Esophagus muscularis mucosa (tissue), 4 donors: ENCODE results near the gene SPG11. TPM values are rescaled to one million over a fixed set of nuclear protein-coding genes. Genes with fewer than 3 reads are reported as not detected.

Source experiments
- DNase-seq: peaks from one replicate; pipeline ENCODE4 v3.0.0-alpha.2; 2017; ENCODE audit errors: extremely low spot score
- H3K27ac ChIP-seq, 4 donors: fragments of 200-600 bp; sonication (generic); replicated peaks in 1 of 4; 1 replicate in 3 of 4; 2 replicates in 1 of 4; pipeline ENCODE4 v1.5.1; 2016 to 2019; ENCODE audit warnings: mild to moderate bottlenecking in 1 of 4
- H3K27me3 ChIP-seq, 4 donors: fragments of 200-600 bp; sonication (generic); one replicate each; pipeline versions ENCODE4 v1.5.1 to v1.6.0; 2016 to 2019
- H3K36me3 ChIP-seq, 4 donors: fragments of 200-600 bp; sonication (generic); one replicate each; pipeline ENCODE4 v1.5.1; 2016 to 2019
- H3K4me1 ChIP-seq, 4 donors: fragments of 200-600 bp; sonication (generic); one replicate each; pipeline ENCODE4 v1.5.1; 2016 to 2019
- H3K4me3 ChIP-seq, 4 donors: fragments of 200-600 bp; sonication (generic); 1 replicate in 2 of 4; 2 replicates in 2 of 4; pipeline ENCODE4 v1.5.1; 2016 to 2019; ENCODE audit warnings: mild to moderate bottlenecking in 4 of 4, moderate library complexity in 1 of 4
- H3K9me3 ChIP-seq, 4 donors: fragments of 200-600 bp; sonication (generic); 1 replicate in 3 of 4; 2 replicates in 1 of 4; pipeline ENCODE4 v1.5.1; 2016 to 2019
- CTCF ChIP-seq, 3 experiments: fragments of 200-600 bp in 2 of 3; fragments of 450-650 bp in 1 of 3; sonication (generic) in 2 of 3; IDR thresholded peaks; one replicate each; pipeline ENCODE4 v1.5.1; 2017 to 2019; ENCODE audit warnings: antibody characterized with exemption in 3 of 3, mild to moderate bottlenecking in 2 of 3, moderate library complexity in 1 of 3
- EP300 ChIP-seq: sonication (generic); formaldehyde crosslinking; IDR thresholded peaks from one replicate; pipeline ENCODE4 v1.6.1; 2017; ENCODE audit warnings: antibody characterized with exemption
- POLR2A ChIP-seq: fragments of 450-650 bp; IDR thresholded peaks from one replicate; pipeline ENCODE4 v1.6.1; 2017; ENCODE audit warnings: antibody characterized with exemption, moderate library complexity, mild to moderate bottlenecking, low read depth
- POLR2AphosphoS5 ChIP-seq, 2 donors: sonication (generic); formaldehyde crosslinking; IDR thresholded peaks; one replicate each; pipeline ENCODE4 v1.6.1; 2017; ENCODE audit warnings: antibody characterized with exemption in 2 of 2
- WGBS: methylation state at CpG from one replicate; pipeline ENCODE4 v1.1.5; 2018; 5-methylcytosine and 5-hydroxymethylcytosine counted together
- intact Hi-C: fragments of 100-400 bp; cut with DNase I; formaldehyde crosslinking; loops from one replicate; pipeline ENCODE4 v1.15.1; 2023
- total RNA-seq, 4 donors: library from RNA; depleted of rRNA; stranded (reverse); fragments of >200 nt; gene quantifications; one replicate each; pipeline versions ENCODE4 v1.1.0 to v1.2.1, GENCODE V29; 2016

The SPG11 gene
- total RNA-seq, 4 donors from 2014 or later, result 40.4 to 80.6 (median 55.2) TPM

GRCh38 chr15:44616974-44617373 is 46.5 kb downstream of the SPG11 start:
- TF ChIP-seq EP300 (no peak), POLR2AphosphoS5 (IDR thresholded peaks at IDR 0.05) (no peak), POLR2A (no peak), CTCF (IDR thresholded peaks at IDR 0.05) (no peak)
- intact Hi-C loops, result no loop called here
- Histone ChIP-seq H3K4me1 (no peaks in the 10 kb centered on the region), H3K9me3 (no peaks in the 10 kb centered on the region), H3K4me3 (no peak overlapping the region), H3K36me3 (peaks cover 58 to 97% (median 90%) of the 10 kb centered on the region in 4 donors), H3K27ac (no peak overlapping the region), H3K27me3 (no peaks in the 10 kb centered on the region)
- DNase-seq, result no peak
- 100% methylated on average over 2 of the region's 2 CpGs for WGBS

DNA sequence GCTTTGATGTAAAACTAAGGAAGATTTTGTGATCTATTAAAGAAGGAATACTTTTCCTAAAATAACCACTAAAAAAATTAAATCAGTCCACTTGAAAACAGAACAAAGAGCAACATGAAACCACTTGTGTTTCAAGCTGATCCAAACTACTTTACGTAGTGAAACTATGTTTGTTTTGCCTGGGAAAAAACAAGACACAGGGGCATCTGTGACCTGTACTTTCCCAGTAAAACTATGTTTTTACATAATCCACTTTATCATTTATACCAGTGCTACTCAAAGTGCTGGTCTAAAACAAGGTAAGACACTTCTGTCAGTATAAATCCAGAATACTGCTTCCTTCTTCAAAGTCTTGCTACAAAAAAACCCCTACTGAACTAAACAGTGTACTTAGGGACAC is 56.7 kb downstream of the SPG11 start:
- Histone ChIP-seq H3K27ac (no peak overlapping the region), H3K9me3 (no peaks in the 10 kb centered on the region), H3K4me1 (no peaks in the 10 kb centered on the region), H3K27me3 (no peaks in the 10 kb centered on the region), H3K36me3 (peaks cover 39 to 87% (median 76%) of the 10 kb centered on the region in 4 donors), H3K4me3 (no peak overlapping the region)
- no peak for TF ChIP-seq EP300
- no peak for TF ChIP-seq CTCF (IDR thresholded peaks at IDR 0.05)
- TF ChIP-seq POLR2AphosphoS5 (IDR thresholded peaks at IDR 0.05), result no peak
- TF ChIP-seq POLR2A, result no peak
- intact Hi-C loops, result no loop called here
- no peak for DNase-seq
- 92% methylated on average over 1 of the region's 1 CpG for WGBS

GRCh38 chr15:44603126-44603525 is 60.3 kb downstream of the SPG11 start:
- Histone ChIP-seq H3K4me1 (no peaks in the 10 kb centered on the region), H3K27me3 (no peaks in the 10 kb centered on the region), H3K4me3 (no peak overlapping the region), H3K36me3 (peaks cover 40 to 93% (median 74%) of the 10 kb centered on the region in 4 donors), H3K9me3 (no peaks in the 10 kb centered on the region), H3K27ac (no peak overlapping the region)
- intact Hi-C loops, result no loop called here
- DNase-seq, result no peak
- 98% methylated on average over 2 of the region's 2 CpGs for WGBS
- TF ChIP-seq POLR2AphosphoS5 (IDR thresholded peaks at IDR 0.05), result no peak
- TF ChIP-seq POLR2A, result no peak
- no peak for TF ChIP-seq CTCF (IDR thresholded peaks at IDR 0.05)
- no peak for TF ChIP-seq EP300

DNA sequence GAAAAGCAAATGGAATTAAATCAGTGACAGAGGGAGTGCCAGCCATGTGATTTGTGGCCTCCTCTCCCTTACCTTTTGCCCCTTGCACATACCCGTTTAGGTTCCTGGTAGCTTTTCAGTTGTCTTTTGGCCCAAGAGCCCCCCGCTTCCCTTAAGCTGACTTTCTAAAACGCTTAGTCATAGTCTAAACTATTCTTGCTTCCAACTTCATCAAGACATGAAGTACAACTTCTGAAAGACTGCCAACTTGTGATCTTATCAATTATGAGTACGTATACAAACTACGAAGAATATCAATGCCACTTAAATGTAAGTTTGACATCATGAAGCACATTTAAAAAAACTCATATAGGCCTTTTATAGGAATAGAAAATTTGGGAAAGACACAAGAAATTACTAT is 64.6 kb downstream of the SPG11 start:
- Histone ChIP-seq H3K4me1 (no peaks in the 10 kb centered on the region), H3K4me3 (no peak overlapping the region), H3K27me3 (no peaks in the 10 kb centered on the region), H3K9me3 (no peaks in the 10 kb centered on the region), H3K27ac (peak overlapping the region in 1 of 4 donors; percentile 15), H3K36me3 (peaks cover 54 to 96% (median 79%) of the 10 kb centered on the region in 4 donors)
- TF ChIP-seq POLR2A (no peak), EP300 (no peak), POLR2AphosphoS5 (IDR thresholded peaks at IDR 0.05) (no peak), CTCF (IDR thresholded peaks at IDR 0.05) (no peak)
- intact Hi-C loops, result no loop called here
- no peak for DNase-seq
- WGBS, result 81% methylated on average over 5 of the region's 5 CpGs

DNA sequence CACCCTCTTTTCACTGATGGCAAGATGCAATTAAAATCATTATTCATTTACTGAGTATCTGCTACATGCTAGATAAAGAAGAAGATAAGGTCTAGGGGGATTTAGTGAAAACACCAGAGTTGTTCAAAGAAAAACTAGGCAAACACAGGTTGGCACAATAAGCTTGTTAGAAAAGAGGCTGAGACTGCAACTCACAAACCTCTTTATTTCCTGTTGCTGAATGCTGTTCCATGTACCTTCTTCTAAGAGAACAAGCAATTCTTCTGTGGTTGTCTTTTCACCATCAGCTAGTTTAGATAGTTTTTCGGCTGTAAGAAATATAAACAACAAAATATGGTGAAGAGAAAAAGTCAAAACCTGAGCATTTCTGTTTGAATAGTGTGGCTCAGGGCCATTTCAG is 65.4 kb downstream of the SPG11 start:
- Histone ChIP-seq H3K27me3 (no peaks in the 10 kb centered on the region), H3K4me1 (no peaks in the 10 kb centered on the region), H3K27ac (peak overlapping the region in 1 of 4 donors; percentile 15), H3K9me3 (no peaks in the 10 kb centered on the region), H3K36me3 (peaks cover 57 to 98% (median 79%) of the 10 kb centered on the region in 4 donors), H3K4me3 (no peak overlapping the region)
- TF ChIP-seq CTCF (IDR thresholded peaks at IDR 0.05) (no peak), POLR2A (no peak), EP300 (no peak), POLR2AphosphoS5 (IDR thresholded peaks at IDR 0.05) (no peak)
- WGBS, result 88% methylated on average over 1 of the region's 1 CpG
- intact Hi-C loops, result no loop called here
- no peak for DNase-seq
